ENCODE data around the gene SEL1L3.

GRCh38 chr4:25702848-25703247 lies 159.9 kb downstream of the SEL1L3 start:
- no peak for TF ChIP-seq MTA1 (IDR thresholded peaks at IDR 0.05; ENCODE audit: borderline replicate concordance)
- TF ChIP-seq MLLT1 (IDR thresholded peaks at IDR 0.05) = no peak
